Mesothelial cell of epicardium (in vitro differentiated cells): ENCODE measurements around the gene AUTS2. TPM values are rescaled to one million over a fixed set of nuclear protein-coding genes. Genes with fewer than 3 reads are reported as not detected.

ENCODE experiments used
- DNase-seq, 2 experiments: peaks; one replicate each; pipeline ENCODE4 v3.0.0; 2021; ENCODE audit warnings: low spot score in 2 of 2; ENCODE audit not compliant: unreplicated experiment in 2 of 2
- H3K27ac Mint-ChIP-seq: 2 replicates; pipeline ENCODE4 v1.8.0; 2021; ENCODE audit warnings: mixed read lengths
- H3K27me3 Mint-ChIP-seq: 2 replicates; pipeline ENCODE4 v1.8.0; 2021; ENCODE audit warnings: low read depth, mixed read lengths
- H3K36me3 Mint-ChIP-seq: 2 replicates; pipeline ENCODE4 v1.8.0; 2021; ENCODE audit warnings: mixed read lengths
- H3K4me1 Mint-ChIP-seq: 2 replicates; pipeline ENCODE4 v1.8.0; 2021; ENCODE audit warnings: mixed read lengths
- H3K4me3 Mint-ChIP-seq: 2 replicates; pipeline ENCODE4 v1.8.0; 2021; ENCODE audit warnings: mild to moderate bottlenecking, moderate library complexity, mixed read lengths
- H3K9me3 Mint-ChIP-seq: 2 replicates; pipeline ENCODE4 v1.8.0; 2021; ENCODE audit warnings: mixed read lengths
- total RNA-seq: library from RNA; stranded (reverse); gene quantifications from 3 replicates; pipeline ENCODE4 v1.2.1, GENCODE V29; 2021
- TF ChIP-seq, protein P1 (sequence below): fragments of 200-600 bp; sonication (generic); IDR thresholded peaks from one replicate; pipeline ENCODE4 v1.5.0; 2021; ENCODE audit warnings: antibody characterized with exemption; ENCODE audit not compliant: unreplicated experiment

AUTS2 gene
- total RNA-seq, 1 donor from 2014 or later, result 135 TPM

- no peak for DNase-seq
These were observed 786.6 kb downstream of the AUTS2 start for GRCh38 chr7:70384891-70385290.

GRCh38 chr7:70387217-70387616, 788.9 kb downstream of the AUTS2 start:
- Mint-ChIP-seq H3K9me3 (no peaks in the 10 kb centered on the region), H3K4me1 (peaks cover 12% of the 10 kb centered on the region), H3K4me3 (no peak overlapping the region), H3K27me3 (no peaks in the 10 kb centered on the region), H3K36me3 (no peaks in the 10 kb centered on the region), H3K27ac (no peak overlapping the region)
- no peak for DNase-seq
- TF ChIP-seq, protein P1, sequence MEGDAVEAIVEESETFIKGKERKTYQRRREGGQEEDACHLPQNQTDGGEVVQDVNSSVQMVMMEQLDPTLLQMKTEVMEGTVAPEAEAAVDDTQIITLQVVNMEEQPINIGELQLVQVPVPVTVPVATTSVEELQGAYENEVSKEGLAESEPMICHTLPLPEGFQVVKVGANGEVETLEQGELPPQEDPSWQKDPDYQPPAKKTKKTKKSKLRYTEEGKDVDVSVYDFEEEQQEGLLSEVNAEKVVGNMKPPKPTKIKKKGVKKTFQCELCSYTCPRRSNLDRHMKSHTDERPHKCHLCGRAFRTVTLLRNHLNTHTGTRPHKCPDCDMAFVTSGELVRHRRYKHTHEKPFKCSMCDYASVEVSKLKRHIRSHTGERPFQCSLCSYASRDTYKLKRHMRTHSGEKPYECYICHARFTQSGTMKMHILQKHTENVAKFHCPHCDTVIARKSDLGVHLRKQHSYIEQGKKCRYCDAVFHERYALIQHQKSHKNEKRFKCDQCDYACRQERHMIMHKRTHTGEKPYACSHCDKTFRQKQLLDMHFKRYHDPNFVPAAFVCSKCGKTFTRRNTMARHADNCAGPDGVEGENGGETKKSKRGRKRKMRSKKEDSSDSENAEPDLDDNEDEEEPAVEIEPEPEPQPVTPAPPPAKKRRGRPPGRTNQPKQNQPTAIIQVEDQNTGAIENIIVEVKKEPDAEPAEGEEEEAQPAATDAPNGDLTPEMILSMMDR, result no peak

More at GRCh38 chr7:70384891-70385290, 786.6 kb downstream of the AUTS2 start:
- Mint-ChIP-seq H3K4me1 (peaks cover 12% of the 10 kb centered on the region), H3K36me3 (no peaks in the 10 kb centered on the region), H3K27ac (no peak overlapping the region), H3K27me3 (no peaks in the 10 kb centered on the region), H3K4me3 (no peak overlapping the region), H3K9me3 (no peaks in the 10 kb centered on the region)
- TF ChIP-seq, protein P1, result no peak

DNA sequence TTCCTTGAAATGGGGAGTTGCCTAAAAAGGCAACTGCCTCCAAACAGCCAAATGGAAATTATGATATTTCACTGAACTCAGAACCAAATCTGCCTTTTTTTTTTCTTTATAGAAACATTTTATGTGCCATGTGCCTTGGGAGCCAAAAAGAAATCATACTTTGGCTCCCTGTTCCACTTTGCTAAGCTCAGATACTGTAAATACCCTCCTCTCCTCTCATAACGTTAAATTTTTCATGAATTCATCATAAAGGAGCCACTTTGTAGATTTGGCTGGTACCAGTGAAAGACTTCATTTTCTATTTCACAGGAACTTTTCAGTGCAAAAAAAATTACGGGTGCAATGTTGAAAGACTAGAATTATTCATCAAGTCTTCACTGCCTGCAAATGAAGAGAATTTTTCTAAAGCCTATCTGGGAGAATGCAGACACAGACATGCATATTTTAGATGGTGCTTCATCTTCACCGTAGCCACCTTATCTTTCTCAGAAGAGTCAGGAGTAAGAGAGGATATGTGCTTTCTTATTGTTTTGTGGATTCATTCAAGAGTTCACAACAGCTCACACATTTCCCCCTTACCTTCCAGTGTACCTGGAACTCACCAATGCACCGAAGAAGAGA, 791.4 kb downstream of the AUTS2 start:
- Mint-ChIP-seq H3K27ac (no peak overlapping the region), H3K4me1 (no peaks in the 10 kb centered on the region), H3K4me3 (no peak overlapping the region), H3K27me3 (no peaks in the 10 kb centered on the region), H3K36me3 (no peaks in the 10 kb centered on the region), H3K9me3 (no peaks in the 10 kb centered on the region)
- no peak for DNase-seq
- TF ChIP-seq, protein P1, result no peak

DNA sequence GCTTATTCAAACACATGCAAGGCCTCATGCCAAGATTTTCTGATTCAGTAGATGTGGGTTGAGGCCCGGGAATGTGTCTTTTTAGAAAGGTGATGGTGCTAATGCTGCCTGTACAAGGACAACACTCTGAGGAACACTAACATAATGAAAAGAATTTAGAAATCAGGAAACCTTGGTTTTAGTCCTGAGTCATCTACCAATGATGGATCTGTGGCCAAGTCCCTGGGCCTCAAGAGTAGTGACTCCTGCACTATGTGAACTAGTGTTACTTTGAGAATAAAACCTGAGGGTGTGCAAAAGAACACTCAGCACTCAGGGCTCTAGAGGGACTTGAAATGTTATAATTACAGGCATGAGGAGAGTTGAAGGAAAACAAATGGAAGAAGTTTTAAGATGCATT, 792.0 kb downstream of the AUTS2 start:
- H3K4me3 Mint-ChIP-seq, result no peak overlapping the region
- no peak overlapping the region for H3K27ac Mint-ChIP-seq
- H3K27me3 Mint-ChIP-seq, result no peaks in the 10 kb centered on the region
- TF ChIP-seq, protein P1, result no peak
- H3K9me3 Mint-ChIP-seq, result no peaks in the 10 kb centered on the region
- H3K36me3 Mint-ChIP-seq, result no peaks in the 10 kb centered on the region
- no peaks in the 10 kb centered on the region for H3K4me1 Mint-ChIP-seq
- DNase-seq, result no peak

- Mint-ChIP-seq H3K4me1 (no peaks in the 10 kb centered on the region), H3K27ac (no peak overlapping the region), H3K27me3 (no peaks in the 10 kb centered on the region), H3K36me3 (peaks cover 2% of the 10 kb centered on the region), H3K9me3 (no peaks in the 10 kb centered on the region), H3K4me3 (no peak overlapping the region)
- no peak for DNase-seq
- TF ChIP-seq, protein P1, result no peak
These were observed 794.1 kb downstream of the AUTS2 start for GRCh38 chr7:70392256-70392876.
